Ascending aorta (tissue), 2 donors: ENCODE measurements around the gene KIAA1191. TPM values are rescaled to one million over a fixed set of nuclear protein-coding genes. Genes with fewer than 3 reads are reported as not detected.

Source experiments
- DNase-seq, 2 donors: peaks; one replicate each; pipeline ENCODE4 v3.0.0-alpha.2; 2019; ENCODE audit warnings: low spot score in 2 of 2
- H3K27ac ChIP-seq, 2 donors: fragments of 200-600 bp; sonication (generic); one replicate each; pipeline ENCODE4 v1.5.1; 2016 to 2017; ENCODE audit warnings: mild to moderate bottlenecking in 1 of 2
- H3K27me3 ChIP-seq: fragments of 200-600 bp; sonication (generic); one replicate; pipeline ENCODE4 v1.5.1; 2017
- H3K36me3 ChIP-seq, 2 donors: fragments of 200-600 bp; sonication (generic); one replicate each; pipeline ENCODE4 v1.5.1; 2016
- H3K4me1 ChIP-seq, 2 donors: fragments of 200-600 bp; sonication (generic); one replicate each; pipeline ENCODE4 v1.5.1; 2016 to 2017; ENCODE audit warnings: mild to moderate bottlenecking in 1 of 2
- H3K4me3 ChIP-seq, 2 donors: fragments of 200-600 bp; sonication (generic); one replicate each; pipeline ENCODE4 v1.5.1; 2016 to 2017; ENCODE audit warnings: mild to moderate bottlenecking in 1 of 2
- H3K9me3 ChIP-seq, 2 donors: fragments of 200-600 bp; sonication (generic); one replicate each; pipeline ENCODE4 v1.5.1; 2016
- CTCF ChIP-seq, 3 experiments: fragments of 200-600 bp in 2 of 3; fragments of 450-650 bp in 1 of 3; sonication (generic) in 2 of 3; IDR thresholded peaks; one replicate each; pipeline ENCODE4 v1.5.1; 2016 to 2019; ENCODE audit warnings: antibody characterized with exemption in 3 of 3, mild to moderate bottlenecking in 1 of 3, moderate library complexity in 1 of 3
- intact Hi-C: fragments of 100-400 bp; cut with DNase I; formaldehyde crosslinking; loops from one replicate; pipeline ENCODE4 v1.15.1; 2023
- total RNA-seq: library from RNA; depleted of rRNA; stranded (reverse); fragments of >200 nt; gene quantifications from one replicate; pipeline ENCODE4 v1.1.0, GENCODE V29; 2016

KIAA1191 gene
- total RNA-seq, 1 donor from 2014 or later: 56.2 TPM

- Histone ChIP-seq H3K4me3 (no peak overlapping the region), H3K36me3 (peaks cover 9 to 18% of the 10 kb centered on the region in 2 donors), H3K4me1 (no peaks in the 10 kb centered on the region), H3K27me3 (no peaks in the 10 kb centered on the region), H3K9me3 (no peaks in the 10 kb centered on the region), H3K27ac (no peak overlapping the region)
- no peak for DNase-seq
- intact Hi-C loops: no loop called here
- no peak for TF ChIP-seq CTCF (IDR thresholded peaks at IDR 0.05)
Measured at GRCh38 chr5:176339304-176339703, 22.3 kb downstream of the KIAA1191 start.

GRCh38 chr5:176337913-176338312, 23.7 kb downstream of the KIAA1191 start:
- Histone ChIP-seq H3K36me3 (peaks cover 9 to 14% of the 10 kb centered on the region in 2 donors), H3K9me3 (no peaks in the 10 kb centered on the region), H3K27ac (no peak overlapping the region), H3K27me3 (no peaks in the 10 kb centered on the region), H3K4me1 (no peaks in the 10 kb centered on the region), H3K4me3 (no peak overlapping the region)
- TF ChIP-seq CTCF (IDR thresholded peaks at IDR 0.05): no peak
- no peak for DNase-seq
- intact Hi-C loops: no loop called here

- Histone ChIP-seq H3K4me1 (no peaks in the 10 kb centered on the region), H3K9me3 (no peaks in the 10 kb centered on the region), H3K27me3 (no peaks in the 10 kb centered on the region), H3K27ac (no peak overlapping the region), H3K4me3 (no peak overlapping the region), H3K36me3 (peaks cover 9 to 14% of the 10 kb centered on the region in 2 donors)
- DNase-seq: no peak
- intact Hi-C loops: no loop called here
- no peak for TF ChIP-seq CTCF (IDR thresholded peaks at IDR 0.05)
Measured at GRCh38 chr5:176334031-176334770, 27.4 kb downstream of the KIAA1191 start.

- no peaks in the 10 kb centered on the region for H3K9me3 ChIP-seq
- H3K27me3 ChIP-seq: no peaks in the 10 kb centered on the region
- intact Hi-C loops: no loop called here
- no peaks in the 10 kb centered on the region for H3K4me1 ChIP-seq
- peaks cover 10 to 19% of the 10 kb centered on the region in 2 donors for H3K36me3 ChIP-seq
- H3K4me3 ChIP-seq: no peak overlapping the region
- TF ChIP-seq CTCF (IDR thresholded peaks at IDR 0.05): no peak
- no peak overlapping the region for H3K27ac ChIP-seq
- no peak for DNase-seq
Measured at GRCh38 chr5:176320577-176320976, 41.0 kb downstream of the KIAA1191 start.

GRCh38 chr5:176319827-176320554, 41.6 kb downstream of the KIAA1191 start:
- H3K36me3 ChIP-seq: peaks cover 11 to 23% of the 10 kb centered on the region in 2 donors

More at GRCh38 chr5:176319827-176320554, 41.6 kb downstream of the KIAA1191 start:
- no peak for DNase-seq
- Histone ChIP-seq H3K9me3 (no peaks in the 10 kb centered on the region), H3K27me3 (no peaks in the 10 kb centered on the region), H3K4me1 (no peaks in the 10 kb centered on the region), H3K4me3 (no peak overlapping the region), H3K27ac (no peak overlapping the region)
- intact Hi-C loops: no loop called here
- peak in 1 of 3 experiments; percentile 18 for TF ChIP-seq CTCF (IDR thresholded peaks at IDR 0.05)
